ENCODE data around the gene TRAK1.

TRAK1 gene

DNA sequence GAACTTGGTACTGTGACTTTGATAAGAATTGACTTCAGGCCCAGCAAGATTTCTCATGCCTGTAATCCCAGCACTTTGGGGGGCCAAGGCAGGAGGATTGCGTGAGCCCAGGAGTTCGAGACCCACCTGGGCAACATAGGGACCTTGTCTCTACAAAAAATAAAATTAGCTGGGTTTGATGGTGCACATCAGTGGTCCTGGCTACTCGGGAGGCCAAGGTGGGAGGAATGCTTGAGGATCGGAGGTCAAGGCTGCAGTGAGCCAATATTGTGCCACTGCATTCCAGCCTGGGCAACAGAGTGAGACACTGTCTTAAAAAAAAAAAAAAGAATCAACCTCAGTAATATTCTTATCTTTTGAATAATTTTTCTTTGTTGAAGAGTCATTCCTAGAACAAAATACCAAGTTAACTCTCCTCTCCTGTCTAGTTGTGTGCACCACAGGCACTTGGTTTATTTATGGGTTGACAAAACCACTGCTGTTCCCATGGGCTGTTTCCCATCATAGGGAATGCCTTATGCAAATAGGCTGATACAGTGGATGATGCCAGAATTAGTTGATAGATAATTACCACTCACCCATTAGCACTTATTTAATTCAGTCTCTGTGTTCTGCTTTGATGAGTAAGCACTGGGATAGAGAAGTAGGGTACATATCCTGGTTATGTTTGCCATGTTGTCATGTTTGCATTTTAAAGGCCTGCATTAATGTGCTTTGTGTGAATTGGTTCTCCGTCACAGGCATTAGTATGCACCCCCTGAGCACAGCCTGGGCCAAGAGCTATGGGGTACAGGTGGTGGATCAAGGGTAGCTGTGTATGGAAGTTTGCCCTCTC lies 32.9 kb downstream of the TRAK1 start:
- DNase-seq (ENCODE audit: low read depth in 2 of 2) = no peak

DNA sequence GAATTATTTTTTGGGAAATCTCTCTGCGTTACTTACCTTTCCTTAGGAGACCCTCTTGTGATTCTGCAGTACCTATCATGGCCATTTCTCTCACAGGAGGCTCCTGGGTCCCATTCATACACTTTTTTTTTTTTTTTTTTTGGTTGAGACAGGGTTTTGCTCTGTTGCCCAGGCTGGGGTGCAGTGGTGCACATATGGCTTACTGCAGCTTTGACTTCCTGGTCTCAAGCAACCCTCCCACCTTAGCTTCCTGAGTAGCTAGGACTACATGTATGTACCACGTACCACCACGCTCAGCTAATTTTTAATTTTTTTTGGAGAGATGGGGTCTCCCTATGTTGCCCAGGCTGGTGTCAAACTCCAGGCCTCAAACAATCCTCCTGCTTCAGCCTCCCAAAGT lies 36.1 kb downstream of the TRAK1 start:
- no peak for DNase-seq (ENCODE audit: low read depth in 2 of 2)

DNA sequence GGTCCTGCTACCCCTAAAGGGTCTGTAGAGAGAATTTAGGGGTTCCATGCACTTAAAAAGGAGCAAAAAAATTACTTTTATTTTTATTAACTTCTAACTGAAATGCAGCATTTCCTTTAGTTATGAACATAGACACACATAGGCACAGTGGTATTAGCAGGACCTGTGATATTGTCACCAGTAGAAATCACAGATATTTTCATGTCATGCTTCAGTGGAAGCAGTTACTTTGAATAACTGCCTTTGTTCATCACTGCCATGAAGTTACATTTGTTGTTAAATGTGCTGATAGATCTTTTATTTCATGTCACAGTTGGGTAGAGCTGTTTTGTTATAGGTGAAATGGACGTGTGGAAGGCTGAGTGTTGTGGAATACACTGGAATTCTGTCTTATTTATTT lies 37.4 kb downstream of the TRAK1 start:
- DNase-seq (ENCODE audit: low read depth in 2 of 2) = no peak

DNA sequence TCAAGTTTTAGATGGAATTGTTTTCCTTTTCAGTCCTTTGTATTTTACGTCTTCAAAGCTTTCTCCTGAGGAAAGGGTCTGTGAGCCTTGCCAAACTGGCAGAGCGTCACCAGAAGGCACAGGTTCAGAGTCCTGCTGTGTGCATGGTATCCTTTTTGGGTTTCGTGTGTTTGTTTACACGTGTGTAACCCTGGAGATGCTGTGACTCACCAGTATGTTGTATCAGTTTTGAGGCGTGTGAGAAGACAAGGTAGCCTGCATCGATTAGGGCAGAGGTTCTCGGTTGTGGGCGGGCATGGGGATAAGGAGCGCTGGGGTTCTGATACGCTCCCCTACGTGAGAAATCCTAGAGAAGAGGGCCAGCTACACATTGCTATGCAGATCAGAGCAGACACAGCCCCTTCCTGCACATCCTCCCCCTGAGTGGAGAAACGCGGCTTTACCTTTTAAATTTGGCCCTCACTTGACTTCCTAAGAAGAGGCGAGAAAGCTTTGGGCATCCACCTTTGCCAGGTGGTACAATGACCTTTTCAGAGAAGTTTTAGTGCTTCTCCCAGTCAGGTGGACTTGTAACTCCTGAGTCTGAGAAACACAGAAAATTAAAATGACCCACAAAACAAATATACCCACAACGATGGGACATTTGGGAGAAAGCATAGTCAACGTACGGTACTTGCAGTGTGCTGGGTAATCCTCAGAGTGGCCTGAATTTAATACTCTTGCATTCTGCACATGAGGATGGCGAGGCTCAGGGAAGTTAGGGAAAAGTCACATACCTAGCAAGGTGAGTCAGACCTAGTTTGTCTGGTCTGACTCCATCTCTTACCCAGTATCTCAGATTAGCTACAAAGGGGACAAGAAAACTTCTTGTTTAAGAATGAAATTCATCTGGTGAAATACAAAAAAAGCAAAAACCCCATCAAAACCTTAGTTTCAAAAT lies 38.1 kb downstream of the TRAK1 start:
- no peak for DNase-seq (ENCODE audit: low read depth in 2 of 2)

DNA sequence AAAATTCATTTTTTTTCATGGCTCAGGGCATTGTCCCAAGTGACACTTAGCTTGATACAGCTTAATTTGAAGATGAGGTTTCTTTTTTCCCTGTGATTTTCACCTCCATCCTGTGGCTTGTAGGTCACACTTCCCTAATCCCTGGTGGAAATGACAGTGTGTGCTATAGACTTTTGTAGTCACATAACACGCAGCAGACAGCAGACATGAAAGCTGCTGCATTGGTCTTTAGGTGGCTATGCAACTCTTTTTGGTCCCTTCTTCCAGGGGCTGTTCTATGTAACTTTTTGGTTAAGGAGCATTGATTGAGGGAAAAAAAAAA lies 38.8 kb downstream of the TRAK1 start:
- DNase-seq (ENCODE audit: low read depth in 2 of 2) = no peak

DNA sequence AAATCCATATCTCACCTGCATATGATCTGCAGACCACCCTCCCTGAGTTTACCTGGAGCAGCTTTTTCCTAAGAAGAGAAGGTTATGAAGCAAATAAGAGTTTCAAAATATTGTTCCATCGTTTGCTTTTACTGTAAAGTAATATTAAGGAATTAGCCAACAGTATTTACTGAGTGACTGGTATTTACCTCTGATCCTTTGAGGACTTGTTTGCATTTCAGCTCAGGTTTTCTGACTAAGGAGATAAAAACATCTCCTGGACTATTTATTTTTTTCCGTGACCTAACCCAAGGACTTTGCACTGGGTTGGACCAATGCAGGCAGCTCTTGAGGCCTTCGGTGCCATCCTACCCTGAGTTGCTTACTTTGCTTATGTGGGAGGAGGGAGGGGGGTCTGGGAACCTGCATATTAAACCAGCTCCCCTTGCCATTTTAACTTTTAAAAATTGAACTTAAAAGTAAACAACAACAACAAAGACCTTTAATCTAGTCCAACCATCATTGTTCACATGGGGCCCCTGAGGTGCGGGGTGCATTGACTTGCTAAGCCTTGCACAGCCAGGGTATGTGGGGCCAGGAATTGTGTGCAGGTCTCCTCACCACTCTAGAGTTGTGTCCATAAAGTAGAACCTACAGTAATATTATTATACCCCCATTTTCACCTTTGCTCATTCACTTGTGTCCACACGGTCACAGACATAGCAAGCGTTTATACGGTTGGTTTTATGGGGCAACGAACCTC lies 39.3 kb downstream of the TRAK1 start:
- DNase-seq (ENCODE audit: low read depth in 2 of 2) = no peak

DNA sequence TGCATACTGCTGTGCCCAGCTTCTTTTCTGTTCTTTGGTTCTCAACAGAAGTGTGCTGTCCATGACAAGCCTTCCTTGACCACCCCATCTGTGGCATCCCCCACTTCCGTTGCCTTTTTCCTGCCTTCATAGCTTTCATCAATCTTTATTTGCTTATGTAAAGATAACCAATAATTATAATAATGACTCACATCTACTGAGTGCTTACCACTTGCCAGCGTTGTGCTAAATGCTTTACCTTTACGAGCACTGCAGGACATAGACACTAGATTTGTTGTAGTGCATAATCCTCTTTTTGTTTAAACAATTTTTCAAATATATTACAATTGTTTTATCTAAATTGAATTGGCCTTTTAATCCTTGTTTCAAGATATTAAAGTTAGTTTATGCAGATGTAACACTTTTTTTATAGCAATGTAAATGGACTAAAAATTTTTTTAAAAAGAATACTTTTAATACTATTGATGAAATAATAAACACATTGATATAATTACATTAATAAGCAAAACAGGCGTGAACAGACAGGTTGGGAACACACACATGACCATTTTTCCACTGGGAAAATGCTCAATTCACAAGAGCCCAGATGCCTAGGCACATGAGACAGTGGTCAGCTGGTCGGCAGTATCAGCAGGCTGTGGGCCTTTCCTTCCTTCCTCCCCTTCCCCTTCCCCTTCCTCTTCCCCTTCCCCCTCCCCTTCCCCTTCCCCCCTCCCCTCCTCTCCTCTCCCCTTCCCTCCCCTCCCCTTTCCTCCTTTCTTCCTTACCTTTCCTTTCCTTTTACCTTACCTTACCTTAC lies 42.5 kb downstream of the TRAK1 start:
- DNase-seq (ENCODE audit: low read depth in 2 of 2) = no peak

DNA sequence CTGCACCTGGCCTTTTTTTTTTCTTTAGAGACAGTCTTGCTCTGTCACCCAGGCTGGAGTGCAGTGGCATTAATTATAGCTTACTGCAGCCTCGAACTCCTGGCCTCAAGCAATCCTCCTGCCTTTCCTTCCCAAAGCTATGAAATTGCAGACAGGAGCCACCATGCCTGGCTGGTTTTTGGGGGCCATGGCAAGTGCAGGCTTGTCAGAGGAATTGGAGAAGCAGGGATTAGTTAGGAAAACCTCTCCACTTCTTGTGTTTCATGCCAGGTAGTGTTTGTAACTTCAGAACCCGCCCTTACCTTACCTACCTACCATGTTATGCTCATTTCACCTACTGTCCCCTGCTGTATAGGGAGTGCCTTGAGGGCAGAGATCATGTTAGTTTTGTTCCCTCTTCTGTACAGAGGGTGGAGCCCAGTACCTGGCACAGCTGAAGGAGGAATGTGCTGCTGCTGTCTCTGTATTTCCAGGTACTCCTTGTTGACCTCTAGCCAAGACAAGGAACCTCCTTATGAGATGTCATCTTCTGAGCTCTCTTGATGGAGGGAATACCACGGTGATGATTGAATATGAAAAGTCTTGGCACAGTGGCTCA lies 43.8 kb downstream of the TRAK1 start:
- DNase-seq (ENCODE audit: low read depth in 2 of 2) = no peak

DNA sequence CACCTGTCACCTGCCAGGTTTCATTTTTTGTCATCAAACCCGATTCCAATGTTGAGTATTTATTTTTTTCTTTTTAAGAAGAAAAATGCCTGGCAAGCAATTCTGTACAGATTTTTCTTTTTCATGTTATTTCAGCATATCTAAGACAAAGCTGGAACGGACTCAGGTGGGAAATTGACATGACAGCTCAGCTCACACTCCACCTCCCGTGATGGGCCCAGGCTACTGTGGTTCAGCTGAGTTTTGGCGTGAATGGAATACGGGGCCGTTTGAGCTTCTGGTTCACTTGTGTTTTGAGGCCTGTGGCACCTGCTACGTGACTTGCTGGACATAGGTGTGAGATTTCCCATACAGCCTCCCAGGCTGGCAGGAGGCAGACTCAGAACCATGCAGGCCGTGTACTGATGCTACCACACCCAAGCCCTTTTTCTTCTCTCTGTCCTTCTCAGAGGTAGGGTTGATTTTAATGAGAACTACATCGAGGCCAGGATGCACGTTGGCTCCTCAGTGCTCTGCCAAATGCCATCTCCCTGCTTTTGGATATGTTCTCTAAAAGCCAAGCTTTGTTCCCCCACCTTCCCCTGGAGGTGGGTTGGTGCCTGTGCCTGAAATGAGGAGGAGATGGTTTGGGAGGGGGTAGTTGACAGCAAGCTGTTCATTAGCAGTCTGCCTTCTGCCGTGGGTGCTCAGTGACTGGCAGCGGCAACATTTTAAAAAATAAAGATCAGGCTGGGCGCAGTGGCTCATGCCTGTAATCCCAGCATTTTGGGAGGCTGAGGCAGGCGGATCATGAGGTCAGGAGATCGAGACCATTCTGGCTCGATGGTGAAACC lies 48.7 kb downstream of the TRAK1 start:
- no peak for DNase-seq (ENCODE audit: low read depth in 2 of 2)

DNA sequence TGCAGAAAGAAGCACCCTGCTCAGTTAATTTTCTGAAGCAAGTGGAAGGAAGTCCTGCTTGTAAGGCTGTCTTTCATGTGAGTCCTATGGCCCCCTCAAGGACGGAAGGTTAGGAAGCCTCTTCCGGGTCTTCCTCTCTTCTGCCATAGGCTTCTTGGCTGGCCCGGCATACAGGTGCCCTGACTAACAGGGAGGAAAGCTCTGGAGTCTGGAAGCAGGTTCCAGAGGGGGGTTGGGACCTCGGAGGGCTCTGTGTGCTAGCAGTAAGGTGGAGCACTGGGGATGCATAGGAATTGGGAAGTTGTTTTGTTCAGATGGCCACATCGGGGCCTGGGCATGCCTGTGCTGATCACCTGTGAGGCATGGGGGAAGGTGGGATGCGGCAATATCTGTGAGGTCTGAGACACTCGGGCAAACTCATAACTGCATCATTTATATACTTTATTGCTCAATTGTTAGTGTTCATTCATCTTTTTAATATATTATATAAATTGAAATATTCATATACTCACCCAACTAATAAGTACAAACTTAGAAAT lies 49.6 kb downstream of the TRAK1 start:
- no peak for DNase-seq (ENCODE audit: low read depth in 2 of 2)

DNA sequence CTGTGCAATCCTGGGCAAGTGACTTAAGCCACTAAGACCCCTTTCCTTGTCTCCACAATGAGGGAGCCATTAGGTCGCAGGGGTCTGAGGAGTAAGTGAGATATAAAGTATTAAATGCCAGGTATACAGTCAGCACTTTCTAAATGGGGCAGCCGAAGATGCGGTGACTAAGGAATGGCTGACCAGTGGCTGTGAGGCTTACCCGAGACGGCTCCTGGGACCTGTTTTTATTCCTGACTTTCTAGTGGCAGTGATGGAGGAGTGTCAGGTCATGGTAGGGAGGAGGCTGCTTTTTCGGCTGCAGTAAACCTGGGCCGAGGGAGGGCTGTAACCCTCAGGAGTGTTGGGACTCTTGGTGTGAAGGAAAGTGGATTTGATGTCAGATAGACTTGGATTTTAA lies 52.3 kb downstream of the TRAK1 start:
- no peak for DNase-seq (ENCODE audit: low read depth in 2 of 2)

DNA sequence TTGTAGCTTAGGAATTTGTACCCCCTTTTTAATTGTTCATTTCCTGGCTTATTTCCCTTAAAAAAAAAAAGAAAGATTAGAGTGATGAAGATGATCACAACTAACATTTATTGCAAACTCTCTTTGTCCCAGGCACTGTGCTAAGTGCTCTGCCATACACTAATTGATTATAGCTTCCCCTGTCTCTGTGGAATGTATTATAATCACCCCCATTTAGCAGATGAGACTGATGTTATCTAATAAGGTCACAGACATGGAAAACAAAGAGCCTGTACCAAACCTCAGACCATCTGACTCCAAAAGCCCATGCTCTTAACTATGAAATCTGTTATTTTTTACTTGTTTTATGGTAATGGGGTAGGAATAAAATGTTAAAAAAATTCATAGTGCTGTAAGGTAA lies 53.1 kb downstream of the TRAK1 start:
- DNase-seq (ENCODE audit: low read depth in 2 of 2) = no peak

DNA sequence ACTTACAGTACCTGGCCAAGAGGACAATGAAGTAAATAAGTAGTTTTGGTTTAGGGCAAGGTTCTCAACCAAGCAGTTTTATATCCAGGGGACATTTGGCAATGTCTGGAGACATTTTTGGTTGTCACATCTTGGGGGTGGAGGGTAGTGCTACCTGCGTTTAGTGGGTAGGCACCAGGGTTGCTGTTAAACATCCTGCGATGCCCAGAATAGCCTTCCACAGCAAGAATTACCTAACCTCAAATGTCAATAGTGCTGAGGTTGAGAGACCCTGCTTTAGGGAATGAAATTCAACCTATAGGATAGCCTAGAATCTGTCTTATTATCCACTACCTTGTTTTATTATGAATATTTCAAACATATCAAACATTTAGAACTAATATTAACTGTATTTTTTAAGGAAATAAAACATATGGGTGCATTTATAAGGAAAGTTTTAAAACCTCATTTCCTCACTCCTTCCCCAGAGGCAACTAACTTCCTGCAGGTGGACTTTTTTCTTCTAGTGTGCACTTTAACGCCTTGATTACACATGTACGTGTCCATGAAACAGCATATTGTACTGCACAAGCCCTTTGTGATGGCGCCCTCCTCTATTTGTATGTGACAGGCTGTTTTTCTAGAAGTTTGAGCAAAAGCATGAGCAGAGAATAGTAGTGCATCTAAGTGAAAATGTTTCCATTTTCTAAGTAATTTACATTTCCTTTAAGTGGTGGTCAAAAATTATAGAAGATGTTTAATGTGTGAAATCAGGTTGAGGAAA lies 57.1 kb downstream of the TRAK1 start:
- DNase-seq (ENCODE audit: low read depth in 2 of 2) = no peak

DNA sequence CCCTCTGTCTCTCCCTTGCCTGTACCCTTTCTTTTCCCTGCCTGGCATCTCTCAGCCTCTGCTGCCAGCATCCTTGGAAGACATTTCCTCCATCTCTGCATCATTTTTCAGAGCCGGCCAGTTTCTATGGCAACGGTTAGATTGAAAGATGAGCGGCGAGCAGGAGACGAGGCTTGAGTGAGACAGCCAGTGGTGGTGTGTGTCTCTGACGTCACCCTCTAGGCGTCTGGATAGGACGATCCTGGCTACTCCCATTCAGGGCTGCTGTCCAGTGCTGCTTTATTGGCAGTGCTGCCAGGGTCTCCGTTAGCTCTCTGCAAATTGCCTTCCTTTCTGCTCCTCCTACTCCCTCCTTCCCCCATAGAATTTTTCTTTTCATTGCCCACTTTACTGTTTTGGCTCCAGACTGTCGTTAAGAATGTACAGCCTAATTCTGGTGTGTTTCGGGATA lies 57.9 kb downstream of the TRAK1 start:
- DNase-seq (ENCODE audit: low read depth in 2 of 2) = no peak

DNA sequence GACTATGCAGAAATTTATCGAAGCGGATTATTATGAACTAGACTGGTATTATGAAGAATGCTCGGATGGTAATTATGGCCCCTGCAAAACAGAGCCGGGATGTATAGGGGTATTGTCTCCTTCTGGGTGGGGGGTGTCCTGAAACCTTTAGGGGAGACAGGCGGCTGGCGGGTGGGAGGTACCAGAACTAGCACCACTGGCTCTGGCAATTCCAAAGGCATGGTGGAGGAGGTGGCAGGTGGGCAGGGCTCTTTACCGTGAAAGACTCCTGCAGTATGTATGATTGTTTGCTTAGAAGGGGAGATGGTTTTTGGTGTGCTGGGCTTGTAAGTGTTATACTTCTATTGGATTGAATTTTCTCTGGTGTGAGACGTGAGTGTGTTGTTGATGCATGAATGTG lies 58.4 kb downstream of the TRAK1 start:
- no peak for DNase-seq (ENCODE audit: low read depth in 2 of 2)

DNA sequence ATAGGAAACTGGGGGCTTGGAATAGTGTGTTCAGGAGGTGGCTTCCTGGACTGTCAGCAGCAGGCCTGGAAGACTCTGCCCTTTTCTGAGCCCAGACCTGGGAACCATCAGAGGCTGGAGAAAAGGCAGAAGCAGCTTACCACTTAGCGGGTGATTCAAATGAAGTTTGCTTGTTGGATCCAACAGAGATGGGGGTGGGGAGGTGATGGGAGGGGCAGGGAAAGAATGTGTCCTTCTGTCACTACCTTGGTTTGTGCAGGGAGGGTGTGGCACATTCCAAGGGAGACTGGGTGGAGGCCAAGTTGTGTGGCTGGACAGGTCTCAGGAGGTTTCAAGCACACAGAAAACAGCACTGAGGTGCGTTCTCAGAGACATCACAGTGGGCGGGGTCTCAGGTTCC lies 58.8 kb downstream of the TRAK1 start:
- no peak for DNase-seq (ENCODE audit: low read depth in 2 of 2)

DNA sequence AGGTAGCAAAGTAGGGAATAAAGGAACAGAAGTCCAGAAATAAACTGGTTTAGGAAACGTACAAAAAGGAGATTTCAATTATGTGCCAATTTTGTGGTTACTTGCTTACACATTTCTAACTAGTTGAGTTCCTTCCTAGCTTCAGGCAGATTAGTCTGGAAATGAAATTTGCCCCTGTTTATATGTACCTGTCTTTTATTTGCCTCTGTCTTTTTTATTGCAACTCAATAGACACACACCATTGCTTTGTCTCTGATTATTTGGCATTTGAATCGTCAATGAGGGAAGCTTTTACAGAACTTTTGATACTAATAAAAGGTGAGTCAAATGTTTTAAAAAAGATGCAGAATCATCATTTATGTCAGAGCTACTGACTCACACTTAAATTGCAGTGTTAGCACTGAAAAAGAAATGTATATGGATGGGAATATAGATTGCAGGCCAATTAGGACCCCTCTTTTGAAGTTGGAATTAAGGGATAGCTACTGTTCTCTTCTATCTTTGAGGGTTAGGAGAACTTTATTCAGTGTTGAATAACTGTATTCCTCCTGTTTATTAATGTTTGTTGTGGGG lies 60.5 kb downstream of the TRAK1 start:
- DNase-seq (ENCODE audit: low read depth in 2 of 2) = no peak

DNA sequence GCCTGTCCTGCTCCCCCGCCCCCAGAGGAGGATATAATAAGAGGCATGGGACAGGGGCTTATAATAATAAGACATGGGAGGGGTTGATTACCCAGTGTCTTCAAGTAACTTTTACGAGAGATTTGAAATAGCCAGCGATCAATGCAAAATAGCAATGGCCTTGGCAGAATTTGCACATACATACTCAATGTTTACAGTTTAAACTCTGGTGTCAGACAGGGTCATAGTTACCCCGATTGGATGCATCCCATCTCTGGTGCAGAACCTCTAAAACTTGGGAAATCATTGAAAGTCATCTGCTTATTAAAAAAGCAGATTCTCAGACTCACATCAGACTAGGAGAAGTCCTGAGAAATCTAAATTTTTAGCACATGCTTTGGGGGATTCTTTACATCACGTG lies 61.0 kb downstream of the TRAK1 start:
- DNase-seq (ENCODE audit: low read depth in 2 of 2) = no peak

DNA sequence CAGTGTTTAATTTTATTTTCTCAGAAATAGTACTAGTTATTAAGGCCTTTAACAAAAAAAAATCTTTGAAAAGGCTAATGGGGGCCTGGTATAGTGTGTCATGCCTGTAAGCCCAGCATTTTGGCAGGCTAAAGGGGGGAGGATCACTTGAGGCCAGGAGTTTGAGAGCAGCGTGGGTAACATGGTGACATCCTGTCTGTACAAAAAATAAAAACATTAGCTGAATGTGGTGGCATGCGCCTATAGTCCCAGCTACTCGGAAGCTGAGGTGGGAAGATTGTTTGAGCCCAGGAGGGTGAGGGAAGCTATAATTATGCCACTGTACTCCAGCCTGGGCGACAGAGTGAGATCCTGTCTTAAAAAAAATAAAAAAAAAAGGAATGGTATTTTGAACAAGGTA lies 61.9 kb downstream of the TRAK1 start:
- no peak for DNase-seq (ENCODE audit: low read depth in 2 of 2)

All from activated CD8-positive, alpha-beta memory T cell treated with anti-CD3 and anti-CD28 coated beads for 4 hours (primary cell).